ENCODE data around the gene KRT25. TPM values are rescaled to one million over a fixed set of nuclear protein-coding genes. Genes with fewer than 3 reads are reported as not detected.

KRT25 gene
- total and polyA plus RNA-seq, 8 donors: not detected

- Histone ChIP-seq H3K27me3 (peaks cover 0 to 28% (median 0%) of the 10 kb centered on the region in 4 donors), H3K4me1 (peaks cover 0 to 4% (median 0%) of the 10 kb centered on the region in 3 donors), H3K9me3 (no peaks in the 10 kb centered on the region), H3K36me3 (no peaks in the 10 kb centered on the region), H3K27ac (no peak within 1 kb of the TSS), H3K4me3 (no peak within 1 kb of the TSS)
- intact Hi-C loops (cut with DNase I): loop anchor here (10.0 kb wide), 2 partner anchors 185 to 855 kb away; no protein-coding TSS in a partner anchor
- no peak for TF ChIP-seq CTCF (IDR thresholded peaks at IDR 0.05)
- 43 to 58% methylated on average over 3 of the region's 3 CpGs for WGBS, 2 donors
- DNase-seq (no peak), ATAC-seq (no peak), FAIRE-seq (no peak)
Measured at GRCh38 chr17:40799859-40800258, 44.7 kb upstream of the KRT25 start, which contains the start of gene KRT28. Gene KRT28, minus strand, starts transcription at chr17:40799959. Its CDS starts 66 bp downstream, at chr17:40799893.

GRCh38 chr17:40796846-40797245, 41.7 kb upstream of the KRT25 start:
- no peak for TF ChIP-seq CTCF (IDR thresholded peaks at IDR 0.05)
- WGBS, 2 donors: 59 to 68% methylated on average over 27 of the region's 27 CpGs
- ATAC-seq (no peak), FAIRE-seq (no peak), DNase-seq (no peak)
- H3K4me1 ChIP-seq: no peaks in the 10 kb centered on the region
- no peak overlapping the region for H3K4me3 ChIP-seq
- no peaks in the 10 kb centered on the region for H3K36me3 ChIP-seq
- H3K9me3 ChIP-seq: no peaks in the 10 kb centered on the region
- no peak overlapping the region for H3K27ac ChIP-seq
- H3K27me3 ChIP-seq: peaks cover 0 to 19% (median 0%) of the 10 kb centered on the region in 4 donors
- intact Hi-C loops (cut with DNase I): loop anchor here in 2 of 3 donors (10.0 kb wide), 1 partner anchor 182 kb away; no protein-coding TSS in a partner anchor

GRCh38 chr17:40795019-40795667, 40.0 kb upstream of the KRT25 start:
- Histone ChIP-seq H3K4me3 (no peak overlapping the region), H3K4me1 (no peaks in the 10 kb centered on the region), H3K27me3 (peaks cover 0 to 19% (median 0%) of the 10 kb centered on the region in 4 donors), H3K9me3 (no peaks in the 10 kb centered on the region), H3K36me3 (no peaks in the 10 kb centered on the region), H3K27ac (no peak overlapping the region)
- intact Hi-C loops (cut with DNase I): loop anchor here in 2 of 3 donors (10.0 kb wide), 1 partner anchor 180 kb away; no protein-coding TSS in a partner anchor
- 48 to 63% methylated on average over 10 of the region's 10 CpGs for WGBS, 2 donors
- no peak for TF ChIP-seq CTCF (IDR thresholded peaks at IDR 0.05)
- ATAC-seq (no peak), DNase-seq (no peak), FAIRE-seq (no peak)

GRCh38 chr17:40794466-40794865, 39.3 kb upstream of the KRT25 start:
- no peaks in the 10 kb centered on the region for H3K9me3 ChIP-seq
- no peak for TF ChIP-seq CTCF (IDR thresholded peaks at IDR 0.05)
- H3K27me3 ChIP-seq: peaks cover 0 to 16% (median 0%) of the 10 kb centered on the region in 4 donors
- FAIRE-seq (no peak), ATAC-seq (no peak), DNase-seq (no peak)
- no peak overlapping the region for H3K27ac ChIP-seq
- no peaks in the 10 kb centered on the region for H3K36me3 ChIP-seq
- H3K4me1 ChIP-seq: no peaks in the 10 kb centered on the region
- no peak overlapping the region for H3K4me3 ChIP-seq
- intact Hi-C loops (cut with DNase I): loop anchor here (5.0 to 10.0 kb wide), 2 partner anchors 177 to 180 kb away; no protein-coding TSS in a partner anchor
- WGBS, 2 donors: 69 to 78% methylated on average over 2 of the region's 2 CpGs

- Histone ChIP-seq H3K36me3 (no peaks in the 10 kb centered on the region), H3K27ac (no peak overlapping the region), H3K27me3 (peaks cover 0 to 11% (median 0%) of the 10 kb centered on the region in 4 donors), H3K4me3 (no peak overlapping the region), H3K9me3 (no peaks in the 10 kb centered on the region), H3K4me1 (no peaks in the 10 kb centered on the region)
- TF ChIP-seq CTCF (IDR thresholded peaks at IDR 0.05): no peak
- 47 to 54% methylated on average over 10 of the region's 10 CpGs for WGBS, 2 donors
- intact Hi-C loops (cut with DNase I): loop anchor here (5.0 to 10.0 kb wide), 2 partner anchors 177 to 179 kb away; no protein-coding TSS in a partner anchor
- DNase-seq: no peak
- no peak for ATAC-seq
- FAIRE-seq: no peak
Measured at GRCh38 chr17:40793832-40794231, 38.7 kb upstream of the KRT25 start.

Measured in pancreas (tissue), 10 donors.